GM12878 (cell line): Measurements from ENCODE around the gene ZNF512B. TPM values are rescaled to one million over a fixed set of nuclear protein-coding genes. Genes with fewer than 3 reads are reported as not detected.

Experiments used
- ATF7 ChIP-seq: fragments of 450-650 bp; IDR thresholded peaks from 2 replicates; pipeline ENCODE4 v1.6.1; 2016; ENCODE audit warnings: low read depth, mild to moderate bottlenecking
- DPF2 ChIP-seq: fragments of 450-650 bp; IDR thresholded peaks from 2 replicates; pipeline ENCODE4 v1.6.1; 2017; ENCODE audit warnings: mild to moderate bottlenecking
- EP300 ChIP-seq, 2 experiments: fragments of 150-350 bp in 1 of 2; IDR thresholded peaks; 2 replicates each; pipeline ENCODE4 v1.6.1; 2011 to 2012; ENCODE audit warnings: low read depth in 2 of 2, low read length in 2 of 2, borderline replicate concordance in 1 of 2, improper control_type of control experiment in 1 of 2, inconsistent platforms in 1 of 2; ENCODE audit not compliant: control insufficient read depth in 1 of 2
- KAT2A ChIP-seq: conservative IDR thresholded peaks from 2 replicates; pipeline ENCODE4 v1.6.1; 2011; ENCODE audit warnings: low read depth, low read length; ENCODE audit not compliant: control insufficient read depth
- KDM1A ChIP-seq: fragments of 200-600 bp; sonication (generic); IDR thresholded peaks from 2 replicates; pipeline ENCODE4 v1.6.1; 2016; ENCODE audit warnings: borderline replicate concordance
- MEF2A ChIP-seq: IDR thresholded peaks from 2 replicates; pipeline ENCODE4 v1.6.1; 2011; ENCODE audit warnings: low read depth, mild to moderate bottlenecking, low read length, moderate library complexity; ENCODE audit not compliant: insufficient read depth
- POU2F2 ChIP-seq: IDR thresholded peaks from 3 replicates; pipeline ENCODE4 v1.6.1; 2011; ENCODE audit warnings: low read depth, mild to moderate bottlenecking, low read length, borderline replicate concordance
- SUZ12 ChIP-seq: fragments of 200-600 bp; sonication (generic); IDR thresholded peaks from one replicate; pipeline ENCODE4 v1.6.1; 2018; ENCODE audit warnings: antibody characterized with exemption, mild to moderate bottlenecking; ENCODE audit not compliant: unreplicated experiment
- polyA plus RNA-seq, 11 experiments: library from polyadenylated mRNA; depleted of rRNA in 4 of 11; unstranded in 6 of 11; stranded (reverse) in 5 of 11; fragments of >200 nt; fragmentation: Nextera tagmentation in 4 of 11; fragmentation: Illumina TruSeq in 1 of 11; extraction: Ambion mirVana in 4 of 11; extraction: Trizol in 1 of 11; gene quantifications; 1 replicate in 1 of 11; 2 replicates in 10 of 11; pipeline versions ENCODE4 v1.2.1 to v1.2.3, GENCODE V29; 2011 to 2016; ENCODE audit warnings: inconsistent platforms in 2 of 11, missing spikeins in 2 of 11, low read depth in 1 of 11
- total RNA-seq, 4 experiments: library from RNA; depleted of rRNA in 3 of 4; stranded (reverse); fragments of >200 nt in 3 of 4; fragmentation: Illumina TruSeq in 1 of 4; extraction: Trizol in 1 of 4; gene quantifications; 2 replicates each; pipeline versions ENCODE4 v1.2.1 to v1.2.3, GENCODE V29; 2013 to 2021
- TF ChIP-seq, protein P1 (sequence below): IDR thresholded peaks from 2 replicates; pipeline ENCODE4 v1.6.1; 2011; ENCODE audit warnings: mild to moderate bottlenecking, low read depth, low read length, moderate library complexity; ENCODE audit not compliant: insufficient replicate concordance
- TF ChIP-seq, protein P2 (sequence below): fragments of 450-650 bp; IDR thresholded peaks from 2 replicates; pipeline ENCODE4 v1.6.1; 2017; ENCODE audit warnings: mild to moderate bottlenecking, low read depth, inconsistent platforms; ENCODE audit not compliant: poor library complexity, severe bottlenecking
- TF ChIP-seq, protein P3 (sequence below): IDR thresholded peaks from 2 replicates; pipeline ENCODE4 v1.6.1; 2012; ENCODE audit warnings: low read depth, low read length, improper control_type of control experiment
- TF ChIP-seq, protein P4 (sequence below): fragments of 450-650 bp; IDR thresholded peaks from 2 replicates; pipeline ENCODE4 v1.6.1; 2017; ENCODE audit warnings: mild to moderate bottlenecking, moderate library complexity
- TF ChIP-seq, protein P5 (sequence below): IDR thresholded peaks from 2 replicates; pipeline ENCODE4 v1.6.1; 2012; ENCODE audit warnings: mild to moderate bottlenecking, low read depth, low read length
- TF ChIP-seq, protein P6 (sequence below): IDR thresholded peaks from 2 replicates; pipeline ENCODE4 v1.6.1; 2012; ENCODE audit warnings: low read depth, low read length, improper control_type of control experiment

Gene ZNF512B
- total and polyA plus RNA-seq, 10 of the 15 experiments (the other 5 are each of a cell fraction or from before 2014, with no cell fraction given) = 0.06 to 23.9 (median 4.0) TPM

DNA sequence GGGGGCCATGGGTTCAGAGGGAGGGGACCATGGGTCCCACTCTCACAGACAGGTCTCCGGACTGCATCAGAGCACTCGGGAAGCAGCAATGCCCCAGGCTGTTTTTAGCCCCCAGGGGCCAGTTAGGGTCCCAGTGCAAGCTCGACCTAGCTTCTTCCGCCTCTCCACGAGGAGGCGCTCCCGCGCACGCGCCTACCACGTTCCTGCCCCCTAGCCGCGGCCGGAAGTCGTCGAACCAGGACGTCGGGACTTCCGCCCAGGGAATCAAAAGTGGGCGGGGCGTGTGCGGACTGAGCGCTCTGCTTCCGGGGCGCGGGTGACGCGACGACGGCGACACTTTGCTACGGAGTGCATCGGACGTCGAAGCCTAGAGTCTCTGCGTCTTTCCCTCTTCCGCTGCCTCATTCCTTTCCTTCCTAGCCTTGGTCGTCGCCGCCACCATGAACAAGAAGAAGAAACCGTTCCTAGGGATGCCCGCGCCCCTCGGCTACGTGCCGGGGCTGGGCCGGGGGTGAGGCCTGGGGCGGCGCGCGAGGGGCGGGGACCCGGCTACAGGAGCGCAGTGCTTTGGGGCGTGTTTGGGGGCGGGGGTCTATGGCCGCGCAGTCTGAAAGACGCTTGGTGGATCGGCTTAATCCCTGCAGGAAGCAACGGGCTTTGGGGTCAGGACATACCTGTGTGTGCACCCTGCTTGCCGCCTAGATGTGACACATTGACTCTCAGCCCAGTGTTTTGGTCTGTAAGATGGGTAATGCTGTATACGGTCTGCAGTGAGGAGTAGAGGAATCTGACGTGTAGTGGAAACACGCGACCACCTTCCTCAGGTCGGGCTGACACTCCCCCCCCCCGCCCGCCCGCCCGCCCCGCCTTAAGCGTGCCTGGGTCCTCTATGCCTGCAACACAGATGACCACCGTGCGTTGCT, 11.3 kb upstream of the ZNF512B start, which contains the start of gene PRPF6 (continued):
- TF ChIP-seq, protein P1, sequence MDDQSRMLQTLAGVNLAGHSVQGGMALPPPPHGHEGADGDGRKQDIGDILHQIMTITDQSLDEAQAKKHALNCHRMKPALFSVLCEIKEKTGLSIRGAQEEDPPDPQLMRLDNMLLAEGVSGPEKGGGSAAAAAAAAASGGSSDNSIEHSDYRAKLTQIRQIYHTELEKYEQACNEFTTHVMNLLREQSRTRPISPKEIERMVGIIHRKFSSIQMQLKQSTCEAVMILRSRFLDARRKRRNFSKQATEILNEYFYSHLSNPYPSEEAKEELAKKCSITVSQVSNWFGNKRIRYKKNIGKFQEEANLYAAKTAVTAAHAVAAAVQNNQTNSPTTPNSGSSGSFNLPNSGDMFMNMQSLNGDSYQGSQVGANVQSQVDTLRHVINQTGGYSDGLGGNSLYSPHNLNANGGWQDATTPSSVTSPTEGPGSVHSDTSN = peak; percentile 19
- TF ChIP-seq KDM1A (no peak), KAT2A (no peak), POU2F2 (peak; percentile 6; the same call in 1 of the 3 replicates), SUZ12 (no peak), ATF7 (0 out of 2 replicates have a peak, but pooled peaks have one; percentile 14), DPF2 (peak; percentile 45; the same call in 1 of the 2 replicates), MEF2A (0 out of 2 replicates have a peak, but pooled peaks have one; percentile 22), EP300 (IDR thresholded peaks at IDR 0.05; ENCODE audit: borderline replicate concordance in 1 of 2, control insufficient read depth in 1 of 2, low read depth in 2 of 2, low read length in 2 of 2) (no peak)
- TF ChIP-seq, protein P2, sequence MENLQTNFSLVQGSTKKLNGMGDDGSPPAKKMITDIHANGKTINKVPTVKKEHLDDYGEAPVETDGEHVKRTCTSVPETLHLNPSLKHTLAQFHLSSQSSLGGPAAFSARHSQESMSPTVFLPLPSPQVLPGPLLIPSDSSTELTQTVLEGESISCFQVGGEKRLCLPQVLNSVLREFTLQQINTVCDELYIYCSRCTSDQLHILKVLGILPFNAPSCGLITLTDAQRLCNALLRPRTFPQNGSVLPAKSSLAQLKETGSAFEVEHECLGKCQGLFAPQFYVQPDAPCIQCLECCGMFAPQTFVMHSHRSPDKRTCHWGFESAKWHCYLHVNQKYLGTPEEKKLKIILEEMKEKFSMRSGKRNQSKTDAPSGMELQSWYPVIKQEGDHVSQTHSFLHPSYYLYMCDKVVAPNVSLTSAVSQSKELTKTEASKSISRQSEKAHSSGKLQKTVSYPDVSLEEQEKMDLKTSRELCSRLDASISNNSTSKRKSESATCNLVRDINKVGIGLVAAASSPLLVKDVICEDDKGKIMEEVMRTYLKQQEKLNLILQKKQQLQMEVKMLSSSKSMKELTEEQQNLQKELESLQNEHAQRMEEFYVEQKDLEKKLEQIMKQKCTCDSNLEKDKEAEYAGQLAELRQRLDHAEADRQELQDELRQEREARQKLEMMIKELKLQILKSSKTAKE = no peak
- TF ChIP-seq, protein P3, sequence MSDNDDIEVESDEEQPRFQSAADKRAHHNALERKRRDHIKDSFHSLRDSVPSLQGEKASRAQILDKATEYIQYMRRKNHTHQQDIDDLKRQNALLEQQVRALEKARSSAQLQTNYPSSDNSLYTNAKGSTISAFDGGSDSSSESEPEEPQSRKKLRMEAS = peak; percentile 96
- TF ChIP-seq, protein P4, sequence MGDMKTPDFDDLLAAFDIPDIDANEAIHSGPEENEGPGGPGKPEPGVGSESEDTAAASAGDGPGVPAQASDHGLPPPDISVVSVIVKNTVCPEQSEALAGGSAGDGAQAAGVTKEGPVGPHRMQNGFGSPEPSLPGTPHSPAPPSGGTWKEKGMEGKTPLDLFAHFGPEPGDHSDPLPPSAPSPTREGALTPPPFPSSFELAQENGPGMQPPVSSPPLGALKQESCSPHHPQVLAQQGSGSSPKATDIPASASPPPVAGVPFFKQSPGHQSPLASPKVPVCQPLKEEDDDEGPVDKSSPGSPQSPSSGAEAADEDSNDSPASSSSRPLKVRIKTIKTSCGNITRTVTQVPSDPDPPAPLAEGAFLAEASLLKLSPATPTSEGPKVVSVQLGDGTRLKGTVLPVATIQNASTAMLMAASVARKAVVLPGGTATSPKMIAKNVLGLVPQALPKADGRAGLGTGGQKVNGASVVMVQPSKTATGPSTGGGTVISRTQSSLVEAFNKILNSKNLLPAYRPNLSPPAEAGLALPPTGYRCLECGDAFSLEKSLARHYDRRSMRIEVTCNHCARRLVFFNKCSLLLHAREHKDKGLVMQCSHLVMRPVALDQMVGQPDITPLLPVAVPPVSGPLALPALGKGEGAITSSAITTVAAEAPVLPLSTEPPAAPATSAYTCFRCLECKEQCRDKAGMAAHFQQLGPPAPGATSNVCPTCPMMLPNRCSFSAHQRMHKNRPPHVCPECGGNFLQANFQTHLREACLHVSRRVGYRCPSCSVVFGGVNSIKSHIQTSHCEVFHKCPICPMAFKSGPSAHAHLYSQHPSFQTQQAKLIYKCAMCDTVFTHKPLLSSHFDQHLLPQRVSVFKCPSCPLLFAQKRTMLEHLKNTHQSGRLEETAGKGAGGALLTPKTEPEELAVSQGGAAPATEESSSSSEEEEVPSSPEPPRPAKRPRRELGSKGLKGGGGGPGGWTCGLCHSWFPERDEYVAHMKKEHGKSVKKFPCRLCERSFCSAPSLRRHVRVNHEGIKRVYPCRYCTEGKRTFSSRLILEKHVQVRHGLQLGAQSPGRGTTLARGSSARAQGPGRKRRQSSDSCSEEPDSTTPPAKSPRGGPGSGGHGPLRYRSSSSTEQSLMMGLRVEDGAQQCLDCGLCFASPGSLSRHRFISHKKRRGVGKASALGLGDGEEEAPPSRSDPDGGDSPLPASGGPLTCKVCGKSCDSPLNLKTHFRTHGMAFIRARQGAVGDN = peak; percentile 53
- TF ChIP-seq, protein P5, sequence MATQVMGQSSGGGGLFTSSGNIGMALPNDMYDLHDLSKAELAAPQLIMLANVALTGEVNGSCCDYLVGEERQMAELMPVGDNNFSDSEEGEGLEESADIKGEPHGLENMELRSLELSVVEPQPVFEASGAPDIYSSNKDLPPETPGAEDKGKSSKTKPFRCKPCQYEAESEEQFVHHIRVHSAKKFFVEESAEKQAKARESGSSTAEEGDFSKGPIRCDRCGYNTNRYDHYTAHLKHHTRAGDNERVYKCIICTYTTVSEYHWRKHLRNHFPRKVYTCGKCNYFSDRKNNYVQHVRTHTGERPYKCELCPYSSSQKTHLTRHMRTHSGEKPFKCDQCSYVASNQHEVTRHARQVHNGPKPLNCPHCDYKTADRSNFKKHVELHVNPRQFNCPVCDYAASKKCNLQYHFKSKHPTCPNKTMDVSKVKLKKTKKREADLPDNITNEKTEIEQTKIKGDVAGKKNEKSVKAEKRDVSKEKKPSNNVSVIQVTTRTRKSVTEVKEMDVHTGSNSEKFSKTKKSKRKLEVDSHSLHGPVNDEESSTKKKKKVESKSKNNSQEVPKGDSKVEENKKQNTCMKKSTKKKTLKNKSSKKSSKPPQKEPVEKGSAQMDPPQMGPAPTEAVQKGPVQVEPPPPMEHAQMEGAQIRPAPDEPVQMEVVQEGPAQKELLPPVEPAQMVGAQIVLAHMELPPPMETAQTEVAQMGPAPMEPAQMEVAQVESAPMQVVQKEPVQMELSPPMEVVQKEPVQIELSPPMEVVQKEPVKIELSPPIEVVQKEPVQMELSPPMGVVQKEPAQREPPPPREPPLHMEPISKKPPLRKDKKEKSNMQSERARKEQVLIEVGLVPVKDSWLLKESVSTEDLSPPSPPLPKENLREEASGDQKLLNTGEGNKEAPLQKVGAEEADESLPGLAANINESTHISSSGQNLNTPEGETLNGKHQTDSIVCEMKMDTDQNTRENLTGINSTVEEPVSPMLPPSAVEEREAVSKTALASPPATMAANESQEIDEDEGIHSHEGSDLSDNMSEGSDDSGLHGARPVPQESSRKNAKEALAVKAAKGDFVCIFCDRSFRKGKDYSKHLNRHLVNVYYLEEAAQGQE = no peak; the same call in 1 of the 2 replicates
- TF ChIP-seq, protein P6, sequence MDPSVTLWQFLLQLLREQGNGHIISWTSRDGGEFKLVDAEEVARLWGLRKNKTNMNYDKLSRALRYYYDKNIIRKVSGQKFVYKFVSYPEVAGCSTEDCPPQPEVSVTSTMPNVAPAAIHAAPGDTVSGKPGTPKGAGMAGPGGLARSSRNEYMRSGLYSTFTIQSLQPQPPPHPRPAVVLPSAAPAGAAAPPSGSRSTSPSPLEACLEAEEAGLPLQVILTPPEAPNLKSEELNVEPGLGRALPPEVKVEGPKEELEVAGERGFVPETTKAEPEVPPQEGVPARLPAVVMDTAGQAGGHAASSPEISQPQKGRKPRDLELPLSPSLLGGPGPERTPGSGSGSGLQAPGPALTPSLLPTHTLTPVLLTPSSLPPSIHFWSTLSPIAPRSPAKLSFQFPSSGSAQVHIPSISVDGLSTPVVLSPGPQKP = peak; percentile 90
